Spinal cord (tissue), 10 donors: ENCODE results near the gene ORMDL1. TPM values are rescaled to one million over a fixed set of nuclear protein-coding genes. Genes with fewer than 3 reads are reported as not detected.
A peak's percentile ranks its signal among the peaks of the same experiment; 100 is the strongest.
"Not testable (repeated sequence)": the region's sequence is repeated elsewhere in the genome, so short reads cannot be mapped to it uniquely, and the experiment has no call there.

Experiments
- DNase-seq, 6 donors: peaks; one replicate each; pipeline versions ENCODE4 v3.0.0 to v3.0.0-alpha.2; 2013 to 2015; ENCODE audit warnings: low spot score in 6 of 6, low read depth in 4 of 6
- H3K27ac ChIP-seq: one replicate; pipeline ENCODE4 v1.5.1; 2013; ENCODE audit warnings: low read depth, low read length, control low read depth
- H3K27me3 ChIP-seq: one replicate; pipeline ENCODE4 v1.6.1; 2013; ENCODE audit warnings: low read length; ENCODE audit not compliant: control insufficient read depth, insufficient read depth
- H3K36me3 ChIP-seq: one replicate; pipeline ENCODE4 v1.6.1; 2013; ENCODE audit warnings: low read length; ENCODE audit not compliant: control insufficient read depth, insufficient read depth
- H3K4me1 ChIP-seq: one replicate; pipeline ENCODE4 v1.6.1; 2013; ENCODE audit warnings: low read length; ENCODE audit not compliant: control insufficient read depth, insufficient read depth
- H3K4me3 ChIP-seq: one replicate; pipeline ENCODE4 v1.5.1; 2013; ENCODE audit warnings: low read depth, low read length, control low read depth
- H3K9me3 ChIP-seq: one replicate; pipeline ENCODE4 v1.6.1; 2013; ENCODE audit warnings: low read length; ENCODE audit not compliant: control insufficient read depth, insufficient read depth
- WGBS: methylation state at CpG from one replicate; pipeline ENCODE4 v1.1.5; 2013; ENCODE audit warnings: missing lambda C conversion rate; ENCODE audit not compliant: insufficient coverage; 5-methylcytosine and 5-hydroxymethylcytosine counted together
- polyA plus RNA-seq, 2 donors: library from polyadenylated mRNA; unstranded; fragments of 120-200 nt; gene quantifications; one replicate each; pipeline ENCODE4 v1.2.1, GENCODE V29; 2013; ENCODE audit not compliant: insufficient read length in 2 of 2
- total RNA-seq, 2 donors: library from RNA; depleted of rRNA in 1 of 2; stranded (reverse); fragments of 120-200 nt in 1 of 2; fragments of >200 nt in 1 of 2; gene quantifications; one replicate each; pipeline versions ENCODE4 v1.2.3 to v1.2.4, GENCODE V29; 2013 to 2014
- donor health status: healthy.

ORMDL1 gene
- total and polyA plus RNA-seq, 4 donors, result 93.1 to 105 (median 94.3) TPM

DNA sequence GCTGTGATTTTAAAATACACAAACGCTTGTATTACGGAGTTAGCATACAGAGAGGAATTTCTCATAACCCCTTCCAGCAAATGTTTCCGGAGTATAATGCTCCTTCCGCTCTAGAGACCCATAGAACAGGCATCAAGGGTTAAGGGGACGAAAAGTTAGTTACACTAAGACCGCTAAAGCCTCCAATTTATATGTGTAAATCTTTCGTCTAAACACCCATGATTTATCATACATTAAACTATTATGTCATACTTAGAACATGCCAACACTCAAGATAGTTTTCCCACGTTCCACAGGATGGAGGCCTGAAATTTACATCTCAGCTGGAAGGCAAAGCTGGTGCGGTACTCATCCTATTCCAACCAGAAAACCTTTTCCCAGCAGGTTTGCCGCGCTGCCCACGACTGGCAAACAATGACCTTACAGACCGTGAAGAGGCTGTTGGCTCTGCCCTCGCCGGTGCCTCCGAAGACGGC is 650 bp downstream of the ORMDL1 start:
- no peaks in the 10 kb centered on the region for H3K4me1 ChIP-seq
- peak overlapping the region; percentile 86 for H3K4me3 ChIP-seq
- no peaks in the 10 kb centered on the region for H3K27me3 ChIP-seq
- no peaks in the 10 kb centered on the region for H3K9me3 ChIP-seq
- H3K27ac ChIP-seq, result peak overlapping the region; percentile 97
- H3K36me3 ChIP-seq, result peaks cover 14% of the 10 kb centered on the region
- DNase-seq, result peak in 3 of 6 donors; percentile 17 to 62 (median 56)
- 0% methylated on average over 14 of the region's 17 CpGs for WGBS

DNA sequence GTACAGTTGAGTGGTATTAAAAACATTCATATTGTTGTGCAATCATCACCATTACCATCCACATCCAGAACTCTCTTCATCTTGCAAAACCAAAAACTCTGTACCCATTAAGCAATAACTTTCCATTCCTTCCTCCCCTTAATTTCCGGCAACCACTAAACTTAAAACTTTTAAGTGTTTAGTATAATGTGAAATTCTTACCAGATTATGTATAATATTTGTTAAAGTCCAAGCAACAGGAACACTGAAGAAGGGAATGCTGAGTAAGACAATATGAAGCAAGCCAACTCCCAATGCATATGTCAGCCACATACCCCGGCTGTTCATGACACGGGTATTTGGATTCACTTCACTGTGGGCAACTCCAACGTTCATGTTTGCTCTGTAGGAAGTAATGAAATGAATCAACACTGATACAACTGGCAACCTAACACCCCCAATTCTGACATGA is 1.9 kb downstream of the ORMDL1 start:
- Histone ChIP-seq H3K4me1 (no peaks in the 10 kb centered on the region), H3K9me3 (no peaks in the 10 kb centered on the region), H3K27ac (no peak overlapping the region), H3K4me3 (no peak overlapping the region), H3K36me3 (peaks cover 21% of the 10 kb centered on the region), H3K27me3 (no peaks in the 10 kb centered on the region)
- WGBS, result no CpG with 5 or more reads among the region's 4 CpGs
- no peak for DNase-seq

- Histone ChIP-seq H3K36me3 (no peaks in the 10 kb centered on the region), H3K9me3 (no peaks in the 10 kb centered on the region)
- no CpG with 5 or more reads among the region's 1 CpG for WGBS
Measured at GRCh38 chr2:189772212-189772611, 11.9 kb downstream of the ORMDL1 start.

GRCh38 chr2:189770590-189771322 is 13.4 kb downstream of the ORMDL1 start:
- Histone ChIP-seq H3K36me3 (peaks cover 5% of the 10 kb centered on the region), H3K27ac (no peak overlapping the region), H3K9me3 (no peaks in the 10 kb centered on the region), H3K4me3 (no peak overlapping the region), H3K4me1 (no peaks in the 10 kb centered on the region), H3K27me3 (no peaks in the 10 kb centered on the region)
- no CpG with 5 or more reads among the region's 6 CpGs for WGBS
- DNase-seq, result no peak

More at GRCh38 chr2:189772212-189772611, 11.9 kb downstream of the ORMDL1 start:
- no peak overlapping the region for H3K4me3 ChIP-seq
- DNase-seq, result no peak
- H3K27ac ChIP-seq, result no peak overlapping the region
- H3K27me3 ChIP-seq, result no peaks in the 10 kb centered on the region
- no peaks in the 10 kb centered on the region for H3K4me1 ChIP-seq

- peak in 2 of 6 donors; percentile 4 to 10 for DNase-seq
- no CpG with 5 or more reads among the region's 4 CpGs for WGBS
- Histone ChIP-seq H3K4me3 (peak overlapping the region; percentile 91), H3K27ac (no peak overlapping the region), H3K9me3 (no peaks in the 10 kb centered on the region), H3K4me1 (no peaks in the 10 kb centered on the region), H3K36me3 (peaks cover 5% of the 10 kb centered on the region), H3K27me3 (no peaks in the 10 kb centered on the region)
Measured at GRCh38 chr2:189763908-189764661, 20.1 kb downstream of the ORMDL1 start.

DNA sequence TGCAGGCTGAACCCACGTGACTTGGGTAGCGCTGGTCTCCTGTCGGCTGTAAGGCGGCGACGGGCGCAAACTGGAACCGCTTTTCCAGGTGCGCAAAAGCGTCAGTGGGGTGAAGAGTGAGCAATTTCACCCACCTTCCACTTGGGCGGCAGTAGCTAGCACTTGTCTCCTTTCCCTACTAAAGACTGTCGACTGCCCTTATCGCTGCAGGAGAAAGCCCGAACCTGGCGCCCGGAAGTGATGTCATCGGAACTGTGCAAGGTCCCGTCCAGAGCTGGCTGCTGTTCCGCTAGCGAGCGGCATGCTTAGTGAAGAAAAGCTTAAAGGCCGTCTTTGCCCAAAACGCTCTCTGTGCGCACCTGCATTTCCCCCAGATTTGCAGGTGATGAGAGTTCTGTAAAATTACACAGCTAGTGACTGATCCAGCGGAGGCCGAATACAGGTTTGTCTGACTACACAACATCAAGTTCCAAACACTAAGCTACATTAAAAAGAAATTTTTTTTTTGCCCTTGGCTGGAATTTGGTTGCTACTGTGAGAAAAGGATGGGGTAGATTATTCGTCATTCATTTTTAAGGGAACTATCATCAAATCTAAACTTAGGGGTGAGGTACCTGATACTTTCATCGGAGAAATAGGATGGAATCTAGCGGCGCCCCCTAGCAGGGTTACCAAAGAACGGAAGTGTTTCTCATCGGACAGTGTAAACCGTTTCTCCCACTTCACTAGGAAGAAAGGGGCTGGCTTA is 21.4 kb downstream of the ORMDL1 start, which contains the start of gene OSGEPL1:
TSS of gene OSGEPL1 (minus strand) at position 242 of the 748 bp plus-strand sequence. CDS start 1,152 bp downstream, outside the sequence.
- peak; percentile 92 to 99 (median 96) for DNase-seq
- no peaks in the 10 kb centered on the region for H3K27me3 ChIP-seq
- H3K36me3 ChIP-seq, result peaks cover 7% of the 10 kb centered on the region
- peak within 1 kb of the TSS; percentile 91 for H3K4me3 ChIP-seq
- no peaks in the 10 kb centered on the region for H3K9me3 ChIP-seq
- WGBS, result 0% methylated on average over 24 of the region's 33 CpGs
- H3K4me1 ChIP-seq, result no peaks in the 10 kb centered on the region
- peak within 1 kb of the TSS; percentile 92 for H3K27ac ChIP-seq

GRCh38 chr2:189762229-189762550 is 21.9 kb downstream of the ORMDL1 start:
- no peaks in the 10 kb centered on the region for H3K4me1 ChIP-seq
- 0% methylated on average over 7 of the region's 7 CpGs for WGBS
- H3K9me3 ChIP-seq, result no peaks in the 10 kb centered on the region
- no peak for DNase-seq
- H3K27ac ChIP-seq, result peak overlapping the region; percentile 92
- no peaks in the 10 kb centered on the region for H3K27me3 ChIP-seq
- H3K4me3 ChIP-seq, result peak overlapping the region; percentile 91
- H3K36me3 ChIP-seq, result peaks cover 7% of the 10 kb centered on the region

DNA sequence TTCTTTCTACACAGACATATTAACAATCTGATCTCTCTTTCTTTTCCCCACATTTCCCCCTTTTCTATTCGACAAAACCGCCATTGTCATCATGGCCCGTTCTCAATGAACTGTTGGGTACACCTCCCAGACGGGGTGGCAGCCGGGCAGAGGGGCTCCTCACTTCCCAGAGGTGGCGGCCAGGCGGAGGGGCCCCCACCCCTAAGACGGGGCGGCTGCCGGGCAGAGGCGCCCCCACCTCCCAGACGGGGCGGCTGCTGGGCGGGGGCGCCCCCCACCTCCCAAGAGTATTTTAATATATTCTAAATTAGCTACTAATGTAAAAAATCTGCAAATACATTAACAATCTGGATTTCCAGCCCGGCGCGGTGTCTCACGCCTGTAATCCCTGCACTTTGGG is 24.0 kb downstream of the ORMDL1 start:
- WGBS, result 97% methylated on average over 6 of the region's 19 CpGs

GRCh38 chr2:189756311-189756952 is 27.7 kb downstream of the ORMDL1 start:
- Histone ChIP-seq H3K27ac (no peak overlapping the region), H3K27me3 (no peaks in the 10 kb centered on the region), H3K4me1 (no peaks in the 10 kb centered on the region), H3K9me3 (no peaks in the 10 kb centered on the region), H3K36me3 (peaks cover 11% of the 10 kb centered on the region), H3K4me3 (no peak overlapping the region)
- WGBS, result 73% methylated on average over 1 of the region's 2 CpGs
- no peak for DNase-seq

More for the DNA sequence above, 24.0 kb downstream of the ORMDL1 start:
- H3K4me3 ChIP-seq, H3K27me3 ChIP-seq, H3K9me3 ChIP-seq, H3K27ac ChIP-seq, H3K4me1 ChIP-seq, DNase-seq, H3K36me3 ChIP-seq: not testable (repeated sequence)
